ENCODE data around the gene BLVRB. TPM values are rescaled to one million over a fixed set of nuclear protein-coding genes. Genes with fewer than 3 reads are reported as not detected.

Gene BLVRB
- total RNA-seq, 4 donors from 2014 or later = 159 to 223 (median 194) TPM

GRCh38 chr19:40461669-40462221 is 3.8 kb downstream of the BLVRB start:
- intact Hi-C loops (cut with DNase I) = no loop called here
- TF ChIP-seq POLR2A (IDR thresholded peaks at IDR 0.05; ENCODE audit: low read depth) (no peak), EP300 (IDR thresholded peaks at IDR 0.05) (no peak)
- TF ChIP-seq, protein P1, sequence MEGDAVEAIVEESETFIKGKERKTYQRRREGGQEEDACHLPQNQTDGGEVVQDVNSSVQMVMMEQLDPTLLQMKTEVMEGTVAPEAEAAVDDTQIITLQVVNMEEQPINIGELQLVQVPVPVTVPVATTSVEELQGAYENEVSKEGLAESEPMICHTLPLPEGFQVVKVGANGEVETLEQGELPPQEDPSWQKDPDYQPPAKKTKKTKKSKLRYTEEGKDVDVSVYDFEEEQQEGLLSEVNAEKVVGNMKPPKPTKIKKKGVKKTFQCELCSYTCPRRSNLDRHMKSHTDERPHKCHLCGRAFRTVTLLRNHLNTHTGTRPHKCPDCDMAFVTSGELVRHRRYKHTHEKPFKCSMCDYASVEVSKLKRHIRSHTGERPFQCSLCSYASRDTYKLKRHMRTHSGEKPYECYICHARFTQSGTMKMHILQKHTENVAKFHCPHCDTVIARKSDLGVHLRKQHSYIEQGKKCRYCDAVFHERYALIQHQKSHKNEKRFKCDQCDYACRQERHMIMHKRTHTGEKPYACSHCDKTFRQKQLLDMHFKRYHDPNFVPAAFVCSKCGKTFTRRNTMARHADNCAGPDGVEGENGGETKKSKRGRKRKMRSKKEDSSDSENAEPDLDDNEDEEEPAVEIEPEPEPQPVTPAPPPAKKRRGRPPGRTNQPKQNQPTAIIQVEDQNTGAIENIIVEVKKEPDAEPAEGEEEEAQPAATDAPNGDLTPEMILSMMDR (IDR thresholded peaks at IDR 0.05) = no peak
- H3K27ac ChIP-seq (replicated peaks in 1 of 4) = peak overlapping the region in 2 of 4 donors; percentile 7 to 94
- H3K9me3 ChIP-seq = no peaks in the 10 kb centered on the region
- peaks cover 15 to 26% (median 20%) of the 10 kb centered on the region in 4 donors for H3K36me3 ChIP-seq
- H3K27me3 ChIP-seq = no peaks in the 10 kb centered on the region
- 63% methylated on average over 5 of the region's 7 CpGs for WGBS
- H3K4me1 ChIP-seq = peaks cover 24 to 43% (median 39%) of the 10 kb centered on the region in 4 donors
- no peak for DNase-seq (ENCODE audit: extremely low spot score)
- no peak overlapping the region for H3K4me3 ChIP-seq

GRCh38 chr19:40460185-40460584 is 5.4 kb downstream of the BLVRB start:
- Histone ChIP-seq H3K36me3 (peaks cover 20 to 41% (median 25%) of the 10 kb centered on the region in 4 donors), H3K9me3 (no peaks in the 10 kb centered on the region), H3K27ac (replicated peaks in 1 of 4) (no peak overlapping the region), H3K4me3 (no peak overlapping the region), H3K27me3 (no peaks in the 10 kb centered on the region), H3K4me1 (peaks cover 17 to 32% (median 29%) of the 10 kb centered on the region in 4 donors)
- intact Hi-C loops (cut with DNase I) = no loop called here
- DNase-seq (ENCODE audit: extremely low spot score) = no peak
- TF ChIP-seq, protein P1 (IDR thresholded peaks at IDR 0.05) = no peak
- 88% methylated on average over 3 of the region's 3 CpGs for WGBS

DNA sequence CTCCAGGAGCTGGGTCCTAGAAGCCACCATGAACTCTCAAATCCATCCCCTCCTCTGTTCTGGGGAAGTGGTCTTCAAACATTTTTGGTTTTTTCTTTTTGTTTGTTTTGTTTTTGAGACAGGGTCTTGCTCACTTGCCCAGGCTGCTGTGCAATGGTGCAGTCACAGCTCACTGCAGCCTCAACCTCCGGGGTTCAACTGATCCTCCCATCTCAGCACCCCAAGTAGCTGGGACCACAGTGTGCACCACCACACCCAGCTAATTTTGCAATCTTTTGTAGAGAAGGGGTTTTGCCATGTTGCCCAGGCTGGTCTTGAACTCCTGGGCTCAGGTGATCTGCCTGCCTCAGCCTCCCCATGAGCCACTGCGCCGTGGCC is 7.0 kb downstream of the BLVRB start:
- H3K4me3 ChIP-seq = no peak overlapping the region
- H3K9me3 ChIP-seq = no peaks in the 10 kb centered on the region
- no peak for DNase-seq (ENCODE audit: extremely low spot score)
- peaks cover 24 to 57% (median 29%) of the 10 kb centered on the region in 4 donors for H3K36me3 ChIP-seq
- TF ChIP-seq POLR2A (IDR thresholded peaks at IDR 0.05; ENCODE audit: low read depth) = no peak
- TF ChIP-seq EP300 (IDR thresholded peaks at IDR 0.05) = no peak
- TF ChIP-seq, protein P1 (IDR thresholded peaks at IDR 0.05) = no peak
- no peaks in the 10 kb centered on the region for H3K27me3 ChIP-seq
- H3K27ac ChIP-seq (replicated peaks in 1 of 4) = no peak overlapping the region
- intact Hi-C loops (cut with DNase I) = no loop called here
- 97% methylated on average over 2 of the region's 3 CpGs for WGBS
- peaks cover 4 to 16% (median 13%) of the 10 kb centered on the region in 4 donors for H3K4me1 ChIP-seq

GRCh38 chr19:40457953-40458596 is 7.5 kb downstream of the BLVRB start:
- Histone ChIP-seq H3K36me3 (peaks cover 24 to 60% (median 29%) of the 10 kb centered on the region in 4 donors), H3K4me3 (no peak overlapping the region), H3K27me3 (no peaks in the 10 kb centered on the region), H3K27ac (replicated peaks in 1 of 4) (no peak overlapping the region), H3K9me3 (no peaks in the 10 kb centered on the region), H3K4me1 (peaks cover 4 to 11% (median 8%) of the 10 kb centered on the region in 4 donors)
- TF ChIP-seq, protein P1 (IDR thresholded peaks at IDR 0.05) = no peak
- TF ChIP-seq POLR2AphosphoS5 (IDR thresholded peaks at IDR 0.05) (no peak), POLR2A (IDR thresholded peaks at IDR 0.05; ENCODE audit: low read depth) (no peak), EP300 (IDR thresholded peaks at IDR 0.05) (no peak)
- 67% methylated on average over 9 of the region's 27 CpGs for WGBS
- intact Hi-C loops (cut with DNase I) = no loop called here
- no peak for DNase-seq (ENCODE audit: extremely low spot score)

All from esophagus muscularis mucosa (tissue), 4 donors.